Suprapubic skin (tissue), 3 donors: ENCODE results near the gene YKT6.

Experiments
- POLR2A ChIP-seq, 2 donors: fragments of 450-650 bp; IDR thresholded peaks; one replicate each; pipeline ENCODE4 v1.6.1; 2017; ENCODE audit warnings: antibody characterized with exemption in 2 of 2, mild to moderate bottlenecking in 2 of 2, moderate library complexity in 2 of 2
- TF ChIP-seq, protein P1 (sequence below), 2 donors: fragments of 200-600 bp in 1 of 2; fragments of 450-650 bp in 1 of 2; sonication (generic) in 1 of 2; IDR thresholded peaks; one replicate each; pipeline ENCODE4 v1.5.1; 2016 to 2019; ENCODE audit warnings: antibody characterized with exemption in 2 of 2, mild to moderate bottlenecking in 1 of 2, moderate library complexity in 1 of 2

DNA sequence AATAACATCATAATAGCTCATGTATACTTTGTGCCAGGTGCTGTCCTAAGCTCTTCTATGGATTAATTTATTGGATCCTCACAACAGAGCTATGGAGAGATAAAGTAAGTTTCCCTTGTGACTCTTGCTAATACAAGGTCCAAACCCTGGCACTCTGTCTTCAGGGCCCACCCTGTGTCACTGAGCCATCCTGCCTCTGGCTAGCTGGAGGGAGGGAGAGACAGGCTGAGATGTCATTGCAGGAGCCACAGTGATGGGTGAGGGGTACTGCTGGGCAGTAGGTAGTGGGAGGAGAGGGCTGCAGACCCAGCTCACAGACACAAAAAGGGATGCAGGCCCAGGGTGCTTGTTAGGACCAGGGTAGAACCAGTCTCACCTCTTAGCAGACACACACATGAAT lies 28.4 kb upstream of the YKT6 start:
- TF ChIP-seq, protein P1, sequence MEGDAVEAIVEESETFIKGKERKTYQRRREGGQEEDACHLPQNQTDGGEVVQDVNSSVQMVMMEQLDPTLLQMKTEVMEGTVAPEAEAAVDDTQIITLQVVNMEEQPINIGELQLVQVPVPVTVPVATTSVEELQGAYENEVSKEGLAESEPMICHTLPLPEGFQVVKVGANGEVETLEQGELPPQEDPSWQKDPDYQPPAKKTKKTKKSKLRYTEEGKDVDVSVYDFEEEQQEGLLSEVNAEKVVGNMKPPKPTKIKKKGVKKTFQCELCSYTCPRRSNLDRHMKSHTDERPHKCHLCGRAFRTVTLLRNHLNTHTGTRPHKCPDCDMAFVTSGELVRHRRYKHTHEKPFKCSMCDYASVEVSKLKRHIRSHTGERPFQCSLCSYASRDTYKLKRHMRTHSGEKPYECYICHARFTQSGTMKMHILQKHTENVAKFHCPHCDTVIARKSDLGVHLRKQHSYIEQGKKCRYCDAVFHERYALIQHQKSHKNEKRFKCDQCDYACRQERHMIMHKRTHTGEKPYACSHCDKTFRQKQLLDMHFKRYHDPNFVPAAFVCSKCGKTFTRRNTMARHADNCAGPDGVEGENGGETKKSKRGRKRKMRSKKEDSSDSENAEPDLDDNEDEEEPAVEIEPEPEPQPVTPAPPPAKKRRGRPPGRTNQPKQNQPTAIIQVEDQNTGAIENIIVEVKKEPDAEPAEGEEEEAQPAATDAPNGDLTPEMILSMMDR (IDR thresholded peaks at IDR 0.05) = no peak
- no peak for TF ChIP-seq POLR2A (IDR thresholded peaks at IDR 0.05)
